K562 (cell line): ENCODE results near the gene BIN1. TPM values are rescaled to one million over a fixed set of nuclear protein-coding genes. Genes with fewer than 3 reads are reported as not detected.

Experiments used
- ATAC-seq: fragments of 200-7000 bp; cut with Tn5 transposase; 3 replicates; pipeline ENCODE4 v1.9.1; 2020; ENCODE audit warnings: moderate library complexity
- BruUV-seq: library from RNA; stranded (reverse); fragments of 400-500 nt; replicated peaks from 2 replicates; lab custom pipeline; 2021; lab: Mats Ljungman, UMichigan
- CTCF ChIA-PET: fragments of 300-600 bp; formaldehyde crosslinking; extraction: SDS; loops from one replicate; lab custom pipeline; 2021; ENCODE audit warnings: low intra/inter-chr PET ratio; lab: Yijun Ruan, JAX
- POLR2A ChIA-PET: fragments of 300-600, 350-650 bp; sonication (Branson Sonifier 250); formaldehyde crosslinking; extraction: SDS; loops from one replicate; lab custom pipeline; 2021; ENCODE audit warnings: antibody characterized with exemption, inconsistent platforms; lab: Yijun Ruan, JAX
- DNase-seq, 4 experiments: peaks; one replicate each; pipeline versions ENCODE4 v3.0.0 to v3.0.0-alpha.2; 2011 to 2018; ENCODE audit warnings: low spot score in 3 of 4, mixed read lengths in 3 of 4; ENCODE audit errors: extremely low read depth in 1 of 4
- FAIRE-seq: peaks from 2 replicates; lab custom pipeline; 2011; peaks lifted over from hg19 to GRCh38; lab: Jason Lieb, UNC
- H2AFZ ChIP-seq: 2 replicates; pipeline ENCODE4 v1.6.0; 2011; ENCODE audit warnings: low read depth, low read length, control low read depth, inconsistent platforms
- H3K27ac ChIP-seq: fragments of 200-600 bp; 3 replicates; pipeline ENCODE4 v1.8.0; 2011; ENCODE audit warnings: low read depth, mild to moderate bottlenecking, control low read depth, inconsistent platforms, low read length, moderate library complexity, mixed read lengths; ENCODE audit errors: extremely low read depth
- H3K27me3 ChIP-seq, 2 experiments: fragments of 300-600 bp in 1 of 2; 2 replicates in 1 of 2; 3 replicates in 1 of 2; pipeline versions ENCODE4 v1.6.0 to v1.8.0; 2011; ENCODE audit warnings: inconsistent platforms in 2 of 2, low read length in 2 of 2, mild to moderate bottlenecking in 1 of 2, mixed read lengths in 1 of 2, moderate library complexity in 1 of 2; ENCODE audit not compliant: control insufficient read depth in 2 of 2, insufficient read depth in 2 of 2
- H3K36me3 ChIP-seq: fragments of 300-600 bp; 3 replicates; pipeline ENCODE4 v1.8.0; 2011; ENCODE audit warnings: mild to moderate bottlenecking, low read length, inconsistent platforms; ENCODE audit not compliant: control insufficient read depth, insufficient read depth
- H3K4me1 ChIP-seq, 2 experiments: fragments of 200-600 bp in 1 of 2; replicated peaks in 1 of 2; 2 replicates in 1 of 2; 3 replicates in 1 of 2; pipeline versions ENCODE4 v1.5.1 to v1.8.0; 2011; ENCODE audit warnings: inconsistent platforms in 2 of 2, low read length in 2 of 2, mild to moderate bottlenecking in 1 of 2, mixed read lengths in 1 of 2, moderate library complexity in 1 of 2; ENCODE audit not compliant: control insufficient read depth in 2 of 2, insufficient read depth in 2 of 2
- H3K4me2 ChIP-seq: 2 replicates; pipeline ENCODE4 v1.6.1; 2011; ENCODE audit warnings: low read length, control low read depth, inconsistent platforms, mixed read lengths; ENCODE audit not compliant: insufficient read depth
- H3K4me3 ChIP-seq: fragments of 200-600 bp; sonication (generic), shearing (Covaris generic); 2 replicates; pipeline ENCODE4 v1.5.1; 2016; ENCODE audit warnings: control low read depth, inconsistent platforms
- H3K79me2 ChIP-seq: fragments of 200-600 bp; 3 replicates; pipeline ENCODE4 v1.8.0; 2011; ENCODE audit warnings: low read length, inconsistent platforms; ENCODE audit not compliant: control insufficient read depth, insufficient read depth
- H3K9ac ChIP-seq, 2 experiments: 2 replicates each; pipeline versions ENCODE4 v1.6.0 to v1.6.1; 2011; ENCODE audit warnings: low read depth in 2 of 2, low read length in 2 of 2, control low read depth in 1 of 2, inconsistent platforms in 1 of 2, mild to moderate bottlenecking in 1 of 2, mixed read lengths in 1 of 2; ENCODE audit not compliant: insufficient read depth in 1 of 2
- H3K9me1 ChIP-seq: one replicate; pipeline ENCODE4 v1.6.0; 2011; ENCODE audit warnings: inconsistent platforms, mild to moderate bottlenecking, low read length, moderate library complexity; ENCODE audit not compliant: control insufficient read depth, insufficient read depth
- H3K9me3 ChIP-seq: replicated peaks from 2 replicates; pipeline ENCODE4 v1.5.1; 2011; ENCODE audit warnings: low read depth, low read length, inconsistent platforms; ENCODE audit not compliant: control insufficient read depth, insufficient read depth
- H4K20me1 ChIP-seq: replicated peaks from 2 replicates; pipeline ENCODE4 v1.6.1; 2011; ENCODE audit warnings: low read length, inconsistent platforms, mixed read lengths; ENCODE audit not compliant: control insufficient read depth, insufficient read depth
- CBX5 ChIP-seq: IDR thresholded peaks from 2 replicates; pipeline ENCODE4 v1.6.1; 2014; ENCODE audit warnings: low read depth, borderline replicate concordance
- EWSR1 ChIP-seq: fragments of 450-650 bp; IDR thresholded peaks from 2 replicates; pipeline ENCODE4 v1.6.1; 2018; ENCODE audit warnings: borderline replicate concordance, mild to moderate bottlenecking, low read depth, moderate library complexity; ENCODE audit not compliant: partially characterized antibody
- FOSL1 ChIP-seq: fragments of 200-800 bp; sonication (Bioruptor generic); conservative IDR thresholded peaks from 2 replicates; pipeline ENCODE4 v1.6.1; 2016; ENCODE audit warnings: missing genetic modification characterization, missing compliant biosample characterization
- NCOA6 ChIP-seq: fragments of 450-650 bp; IDR thresholded peaks from 2 replicates; pipeline ENCODE4 v1.6.1; 2017; ENCODE audit warnings: mild to moderate bottlenecking
- NR3C1 ChIP-seq: sonication (generic); formaldehyde crosslinking; IDR thresholded peaks from 2 replicates; pipeline ENCODE4 v1.8.1; 2022; ENCODE audit warnings: missing genetic modification reagents
- POLR2AphosphoS2 ChIP-seq: IDR thresholded peaks from 2 replicates; pipeline ENCODE4 v1.6.1; 2012; ENCODE audit warnings: low read length, improper control_type of control experiment
- SMAD2 ChIP-seq: fragments of 150-350 bp; IDR thresholded peaks from 2 replicates; pipeline ENCODE4 v1.6.1; 2014; ENCODE audit warnings: low read depth, mild to moderate bottlenecking, low read length
- STAG1 ChIP-seq: sonication (generic); formaldehyde crosslinking; IDR thresholded peaks from 2 replicates; pipeline ENCODE4 v1.5.0; 2020; ENCODE audit warnings: missing genetic modification reagents, borderline replicate concordance
- STAT5B ChIP-seq: fragments of 250-450 bp; sonication (Bioruptor Pico); IDR thresholded peaks from 2 replicates; pipeline ENCODE4 v1.8.0; 2021; ENCODE audit warnings: mild to moderate bottlenecking, inconsistent platforms
- THRA ChIP-seq: fragments of 450-650 bp; IDR thresholded peaks from 2 replicates; pipeline ENCODE4 v1.6.1; 2017; ENCODE audit warnings: mild to moderate bottlenecking, moderate library complexity
- TSC22D4 ChIP-seq: fragments of 450-650 bp; IDR thresholded peaks from 2 replicates; pipeline ENCODE4 v1.6.1; 2016; ENCODE audit warnings: missing genetic modification characterization, missing biosample characterization, control low read depth
- ZKSCAN3 ChIP-seq: fragments of 250-450 bp; sonication (Bioruptor Pico); IDR thresholded peaks from 2 replicates; pipeline ENCODE4 v1.4.0; 2020
- ZNF212 ChIP-seq: fragments of 450-650 bp; formaldehyde crosslinking; IDR thresholded peaks from 2 replicates; pipeline ENCODE4 v1.4.0; 2020; ENCODE audit warnings: mild to moderate bottlenecking
- ZNF609 ChIP-seq: sonication (generic); formaldehyde crosslinking; IDR thresholded peaks from 2 replicates; pipeline ENCODE4 v1.8.1; 2023; ENCODE audit warnings: missing genetic modification reagents, mild to moderate bottlenecking, borderline replicate concordance
- ZNF764 ChIP-seq: fragments of 250-450 bp; sonication (Bioruptor Pico); IDR thresholded peaks from 2 replicates; pipeline ENCODE4 v1.4.0; 2020; ENCODE audit warnings: low read depth, mild to moderate bottlenecking, moderate library complexity
- WGBS: fragments of 100-300 bp; shearing (Covaris generic); methylation state at CpG from one replicate; pipeline ENCODE4 v1.1.6; 2016; ENCODE audit warnings: low coverage, mixed read lengths; ENCODE audit not compliant: insufficient coverage; ENCODE audit errors: missing lambda C conversion rate; 5-methylcytosine and 5-hydroxymethylcytosine counted together
- in situ Hi-C: fragments of 300-500 bp; cut with MboI; formaldehyde crosslinking; loops from 4 replicates; pipeline ENCODE4 v1.15.0; 2018; ENCODE audit warnings: inconsistent platforms, mixed read lengths
- intact Hi-C: fragments of 100-400 bp; cut with micrococcal nuclease; formaldehyde crosslinking; loops from 2 replicates; pipeline ENCODE4 v1.14.2; 2022
- polyA plus RNA-seq, 8 experiments: library from polyadenylated mRNA; depleted of rRNA in 4 of 8; stranded (reverse) in 5 of 8; unstranded in 3 of 8; fragments of >200 nt; fragmentation: Nextera tagmentation in 2 of 8; fragmentation: Illumina TruSeq in 1 of 8; extraction: Ambion mirVana in 2 of 8; extraction: Trizol in 1 of 8; gene quantifications; 2 replicates each; pipeline versions ENCODE4 v1.2.1 to v1.2.3, GENCODE V29; 2011 to 2014; ENCODE audit warnings: inconsistent platforms in 1 of 8, missing spikeins in 1 of 8
- total RNA-seq, 7 experiments: library from RNA; depleted of rRNA in 6 of 7; stranded (reverse); fragments of >200 nt in 6 of 7; fragmentation: Illumina TruSeq in 2 of 7; extraction: Trizol in 2 of 7; gene quantifications; 2 replicates each; pipeline versions ENCODE4 v1.2.1 to v1.2.3, GENCODE V29; 2011 to 2021; ENCODE audit warnings: low replicate concordance in 1 of 7

The BIN1 gene
- total and polyA plus RNA-seq, 9 of the 15 experiments (the other 6 are each of a cell fraction or from before 2014, with no cell fraction given), result 0.04 to 2.8 (median 0.79) TPM; not detected in 1

- TF ChIP-seq TSC22D4 (tag) (no peak), ZKSCAN3 (CRISPR knock-in tag) (no peak), FOSL1 (tag) (no peak), THRA (no peak), POLR2AphosphoS2 (no peak)
- TF ChIP-seq, all 486 proteins: peak for 3
Observed at GRCh38 chr2:127000194-127000593, 106.8 kb downstream of the BIN1 start (continued).

DNA sequence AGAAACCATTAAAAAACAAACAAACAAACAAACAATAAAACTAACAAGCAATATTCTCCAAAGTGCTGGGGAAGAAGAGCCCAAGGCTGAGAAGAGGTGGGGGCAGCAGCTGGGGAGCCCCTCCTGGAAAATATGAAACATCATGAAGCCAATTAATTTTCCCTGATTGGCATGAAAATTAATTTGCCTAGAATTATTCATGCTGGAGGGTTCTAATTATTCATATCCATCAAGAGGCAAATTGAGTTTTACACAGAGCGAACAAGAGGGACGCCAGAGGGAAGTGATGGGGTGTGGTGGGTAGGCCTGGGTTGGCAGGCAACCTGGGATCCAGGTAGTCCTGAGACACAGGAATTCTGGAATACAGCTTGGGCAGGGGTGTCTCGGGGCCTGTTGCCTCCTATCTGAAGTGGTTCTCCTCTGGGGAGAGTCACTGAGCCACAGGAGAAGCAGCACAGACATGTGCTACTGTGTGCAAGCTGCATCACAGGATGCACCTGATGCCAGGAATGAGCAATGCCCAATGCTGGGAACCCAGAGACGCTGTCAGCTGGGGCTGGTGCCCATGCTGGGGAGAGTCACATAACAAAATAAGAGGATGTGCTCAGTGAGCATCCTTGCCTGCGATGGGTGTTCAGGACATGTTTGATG, 107.7 kb downstream of the BIN1 start:
- POLR2A ChIA-PET, result no interaction called here
- Histone ChIP-seq H3K4me1 (peaks cover 4 to 18% of the 10 kb centered on the region in 2 experiments), H3K9ac (no peak overlapping the region), H3K9me1 (peaks cover 1% of the 10 kb centered on the region), H3K4me3 (no peak overlapping the region), H3K36me3 (no peaks in the 10 kb centered on the region), H3K27ac (no peak overlapping the region), H2AFZ (no peak overlapping the region), H3K79me2 (no peaks in the 10 kb centered on the region), H3K9me3 (no peaks in the 10 kb centered on the region; the same call in 1 of the 2 replicates), H3K27me3 (no peaks in the 10 kb centered on the region), H3K4me2 (no peak overlapping the region), H4K20me1 (peaks cover under 1% of the 10 kb centered on the region; the same call in 1 of the 2 replicates)
- no TSS peak for BruUV-seq
- in situ Hi-C loops, result no loop called here
- no peak for FAIRE-seq
- WGBS, result 5% methylated on average over 5 of the region's 5 CpGs
- TF ChIP-seq STAT5B (CRISPR knock-in tag) (no peak), EWSR1 (no peak), STAG1 (no peak), NCOA6 (no peak), NR3C1 (CRISPR knock-in tag) (no peak), ZNF212 (no peak), SMAD2 (no peak), CBX5 (no peak), ZNF609 (CRISPR knock-in tag) (no peak), ZNF764 (CRISPR knock-in tag) (no peak)
- intact Hi-C loops, result no loop called here
- no peak for ATAC-seq
- CTCF ChIA-PET, result no interaction called here
- DNase-seq, result no peak
